Activated T-helper 1 cell treated with anti-CD3 and anti-CD28 coated beads, Interleukin-12 subunit alpha, Interleukin-12 subunit beta, Interleukin-2, Interleukin-4 antibody, amounts not matched to agents 30 ng/mL and 10 ng/mL and 1 ng/mL, durations not matched to agents 14 hours and 24 hours and 36 hours (primary cell): ENCODE measurements around the gene NBPF20. TPM values are rescaled to one million over a fixed set of nuclear protein-coding genes. Genes with fewer than 3 reads are reported as not detected.
"Not testable (repeated sequence)": the region's sequence is repeated elsewhere in the genome, so short reads cannot be mapped to it uniquely, and the experiment has no call there.

ENCODE experiments used
- DNase-seq: peaks from one replicate; pipeline ENCODE4 v3.0.0; 2021; ENCODE audit warnings: low spot score
- H3K27ac Mint-ChIP-seq: one replicate; pipeline ENCODE4 v1.8.0; 2021; ENCODE audit warnings: mild to moderate bottlenecking, mixed read lengths
- H3K27me3 Mint-ChIP-seq: one replicate; pipeline ENCODE4 v1.8.0; 2022; ENCODE audit warnings: mild to moderate bottlenecking, moderate library complexity, mixed read lengths; ENCODE audit not compliant: insufficient read depth
- H3K36me3 Mint-ChIP-seq: one replicate; pipeline ENCODE4 v1.8.0; 2021; ENCODE audit warnings: low read depth, mixed read lengths
- H3K4me1 Mint-ChIP-seq: one replicate; pipeline ENCODE4 v1.8.0; 2021; ENCODE audit warnings: low read depth, mixed read lengths
- H3K4me3 Mint-ChIP-seq: one replicate; pipeline ENCODE4 v1.8.0; 2021; ENCODE audit warnings: mild to moderate bottlenecking, moderate library complexity, mixed read lengths
- H3K9me3 Mint-ChIP-seq: one replicate; pipeline ENCODE4 v1.8.0; 2021; ENCODE audit warnings: mixed read lengths
- intact Hi-C: fragments of 100-400 bp; cut with micrococcal nuclease; formaldehyde crosslinking; loops from one replicate; pipeline ENCODE4 v1.15.1; 2024
- total RNA-seq: library from RNA; stranded (reverse); gene quantifications from 2 replicates; pipeline ENCODE4 v1.2.3, GENCODE V29; 2022

The NBPF20 gene, protein sequence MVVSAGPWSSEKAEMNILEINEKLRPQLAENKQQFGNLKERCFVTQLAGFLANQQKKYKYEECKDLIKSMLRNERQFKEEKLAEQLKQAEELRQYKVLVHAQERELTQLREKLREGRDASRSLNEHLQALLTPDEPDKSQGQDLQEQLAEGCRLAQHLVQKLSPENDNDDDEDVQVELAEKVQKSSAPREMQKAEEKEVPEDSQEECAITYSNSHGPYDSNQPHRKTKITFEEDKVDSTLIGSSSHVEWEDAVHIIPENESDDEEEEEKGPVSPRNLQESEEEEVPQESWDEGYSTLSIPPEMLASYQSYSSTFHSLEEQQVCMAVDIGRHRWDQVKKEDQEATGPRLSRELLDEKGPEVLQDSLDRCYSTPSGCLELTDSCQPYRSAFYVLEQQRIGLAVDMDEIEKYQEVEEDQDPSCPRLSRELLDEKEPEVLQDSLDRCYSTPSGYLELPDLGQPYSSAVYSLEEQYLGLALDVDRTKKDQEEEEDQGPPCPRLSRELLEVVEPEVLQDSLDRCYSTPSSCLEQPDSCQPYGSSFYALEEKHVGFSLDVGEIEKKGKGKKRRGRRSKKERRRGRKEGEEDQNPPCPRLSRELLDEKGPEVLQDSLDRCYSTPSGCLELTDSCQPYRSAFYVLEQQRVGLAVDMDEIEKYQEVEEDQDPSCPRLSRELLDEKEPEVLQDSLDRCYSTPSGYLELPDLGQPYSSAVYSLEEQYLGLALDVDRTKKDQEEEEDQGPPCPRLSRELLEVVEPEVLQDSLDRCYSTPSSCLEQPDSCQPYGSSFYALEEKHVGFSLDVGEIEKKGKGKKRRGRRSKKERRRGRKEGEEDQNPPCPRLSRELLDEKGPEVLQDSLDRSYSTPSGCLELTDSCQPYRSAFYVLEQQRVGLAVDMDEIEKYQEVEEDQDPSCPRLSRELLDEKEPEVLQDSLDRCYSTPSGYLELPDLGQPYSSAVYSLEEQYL (N-terminal part only)
- total RNA-seq: 1.2 TPM in 2 replicates

DNA sequence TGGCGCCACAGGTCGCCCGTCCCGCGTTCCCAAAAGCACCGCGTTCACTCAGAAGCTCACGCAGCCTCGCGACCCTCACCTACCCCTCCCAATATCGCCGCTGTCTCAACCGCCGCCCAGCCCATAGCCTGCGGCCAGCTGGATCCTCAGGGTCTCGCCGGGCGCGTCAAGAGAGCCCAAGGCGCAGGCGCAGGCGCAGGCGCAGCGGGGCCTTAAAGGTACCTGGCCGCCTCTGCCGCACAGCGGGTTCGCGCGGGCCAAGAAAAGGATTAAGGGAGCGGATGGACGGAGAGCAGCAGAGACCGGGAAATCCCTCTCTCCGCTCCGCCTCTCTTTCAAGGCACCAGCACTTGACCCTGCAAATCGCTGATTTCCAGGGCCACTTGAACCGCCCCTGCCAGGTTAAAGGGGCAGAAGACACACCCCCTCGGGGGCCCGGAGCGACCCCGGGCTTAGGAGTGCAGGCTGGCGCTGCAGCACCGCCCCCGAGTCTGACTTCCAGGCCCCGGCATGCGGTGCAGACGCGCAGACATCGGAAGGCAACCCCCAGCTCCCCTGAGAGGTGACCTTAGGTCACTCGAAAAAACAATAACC is at the start of gene NBPF20:
NBPF20 (minus strand) TSS at position 168 of the 594 bp plus-strand sequence. CDS start 20,331 bp downstream, outside the sequence.
- peaks cover 24% of the 10 kb centered on the region for H3K9me3 Mint-ChIP-seq
- peaks cover 9% of the 10 kb centered on the region for H3K36me3 Mint-ChIP-seq
- intact Hi-C loops: no loop called here
- peak within 1 kb of the TSS; percentile 61 for H3K27ac Mint-ChIP-seq
- H3K27me3 Mint-ChIP-seq: peaks cover 40% of the 10 kb centered on the region
- peak; percentile 73 for DNase-seq
- peaks cover 11% of the 10 kb centered on the region for H3K4me1 Mint-ChIP-seq
- peak within 1 kb of the TSS; percentile 98 for H3K4me3 Mint-ChIP-seq

- H3K36me3 Mint-ChIP-seq, H3K4me1 Mint-ChIP-seq, H3K9me3 Mint-ChIP-seq, DNase-seq, intact Hi-C loops: not testable (repeated sequence)
- peak overlapping the region; percentile 72 for H3K27ac Mint-ChIP-seq
- H3K27me3 Mint-ChIP-seq: peaks cover 15% of the 10 kb centered on the region
- H3K4me3 Mint-ChIP-seq: peak overlapping the region; percentile 71
These were observed 49.5 kb upstream of the NBPF20 start for GRCh38 chr1:145474837-145475368.

DNA sequence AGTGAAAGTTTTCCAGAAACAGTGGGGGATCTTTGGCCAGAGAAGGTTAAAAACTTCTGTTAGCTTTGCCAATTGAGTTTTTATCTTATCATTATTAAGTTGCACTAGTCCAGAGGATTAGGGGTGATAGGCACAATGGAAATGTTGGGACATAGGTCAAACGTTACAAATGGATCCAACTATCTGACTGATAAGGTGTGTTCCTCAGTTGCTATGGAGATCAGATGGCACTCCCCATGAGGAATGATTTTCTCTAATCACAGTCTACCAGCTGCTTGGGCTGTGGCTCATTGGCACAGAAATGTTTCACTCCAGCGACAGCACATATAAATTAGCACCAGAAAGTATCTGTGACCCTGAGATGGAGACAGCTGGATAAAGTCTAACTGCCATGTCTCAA is 47.3 kb upstream of the NBPF20 start:
- H3K27me3 Mint-ChIP-seq: peaks cover 17% of the 10 kb centered on the region
- H3K4me3 Mint-ChIP-seq, intact Hi-C loops, H3K36me3 Mint-ChIP-seq, DNase-seq, H3K4me1 Mint-ChIP-seq, H3K27ac Mint-ChIP-seq, H3K9me3 Mint-ChIP-seq: not testable (repeated sequence)

DNA sequence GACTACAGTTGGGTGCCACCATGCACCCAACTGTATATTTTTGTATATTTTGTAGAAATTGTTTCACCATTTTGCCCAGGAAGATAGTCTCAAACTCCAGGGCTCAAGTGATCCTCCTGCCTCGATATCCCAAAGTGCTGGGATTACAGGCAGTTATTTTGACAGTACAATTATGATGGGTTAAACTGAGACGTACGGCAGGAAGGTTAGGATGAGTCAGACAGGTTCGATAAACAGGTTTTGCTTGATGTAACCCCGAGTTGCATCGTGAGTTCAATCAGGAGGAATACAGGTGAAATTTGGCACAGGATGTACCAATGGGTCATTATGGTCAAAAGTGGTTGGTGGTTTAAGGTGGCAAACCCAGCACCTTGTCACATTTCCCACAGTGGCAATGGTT is 46.0 kb upstream of the NBPF20 start:
- H3K27me3 Mint-ChIP-seq: peaks cover 17% of the 10 kb centered on the region
- DNase-seq, H3K36me3 Mint-ChIP-seq, H3K4me3 Mint-ChIP-seq, intact Hi-C loops, H3K9me3 Mint-ChIP-seq, H3K4me1 Mint-ChIP-seq, H3K27ac Mint-ChIP-seq: not testable (repeated sequence)

GRCh38 chr1:145465405-145466144 is 40.2 kb upstream of the NBPF20 start:
- H3K27me3 Mint-ChIP-seq, H3K36me3 Mint-ChIP-seq, H3K4me1 Mint-ChIP-seq, H3K9me3 Mint-ChIP-seq, intact Hi-C loops: not testable (repeated sequence)
- peak overlapping the region; percentile 90 for H3K27ac Mint-ChIP-seq
- H3K4me3 Mint-ChIP-seq: peak overlapping the region; percentile 80
- DNase-seq: peak; percentile 77

DNA sequence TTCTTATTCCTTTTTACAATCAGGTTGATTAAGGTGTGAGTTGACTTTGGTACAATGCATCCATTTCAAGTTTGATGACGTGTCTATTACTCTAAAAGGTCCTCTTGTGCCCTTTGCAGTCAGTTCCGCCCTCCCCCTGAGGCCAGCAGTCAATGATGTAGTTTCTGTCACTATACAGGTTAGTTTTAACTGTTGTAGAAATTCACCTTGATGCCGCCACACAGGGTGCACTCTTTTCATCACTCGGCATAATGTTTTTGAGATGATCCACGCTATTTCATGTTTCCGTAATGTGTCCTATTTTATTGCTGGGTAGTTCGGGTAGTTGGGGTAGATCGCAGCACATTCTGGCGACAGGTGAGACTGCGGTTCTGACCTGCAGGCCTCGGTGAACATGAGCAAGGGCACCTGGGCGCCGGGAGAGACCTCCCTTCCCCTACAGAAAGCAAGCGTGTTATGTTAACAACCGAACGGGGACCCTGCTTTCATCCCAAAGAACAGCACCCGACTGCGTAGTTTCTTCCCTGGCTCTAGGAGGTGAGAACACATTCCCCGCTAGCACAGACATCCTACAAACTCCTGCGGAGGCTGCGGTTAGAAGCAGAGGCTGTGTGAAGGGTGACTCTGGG is 39.4 kb upstream of the NBPF20 start:
- DNase-seq, intact Hi-C loops, H3K36me3 Mint-ChIP-seq, H3K27me3 Mint-ChIP-seq, H3K4me1 Mint-ChIP-seq, H3K9me3 Mint-ChIP-seq: not testable (repeated sequence)
- peak overlapping the region; percentile 80 for H3K4me3 Mint-ChIP-seq
- peak overlapping the region; percentile 90 for H3K27ac Mint-ChIP-seq

DNA sequence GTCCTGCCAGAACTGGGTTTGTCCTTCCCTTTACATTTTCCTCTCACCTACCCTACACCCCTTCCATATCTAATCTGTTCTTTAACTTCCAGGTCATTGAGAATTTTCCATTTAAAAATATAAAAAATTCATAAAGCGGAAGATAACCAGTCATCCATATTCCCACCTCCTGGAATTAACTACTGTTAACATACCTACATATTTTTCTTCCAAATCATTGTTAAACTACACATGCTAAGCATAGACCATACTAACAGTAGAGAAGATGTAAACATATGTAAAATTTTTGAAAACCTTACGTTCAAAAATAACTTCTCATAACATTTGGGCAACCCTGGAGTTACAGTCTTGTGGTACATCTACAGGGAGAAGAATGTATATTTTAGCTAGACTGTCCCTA is 38.6 kb upstream of the NBPF20 start:
- intact Hi-C loops, H3K27ac Mint-ChIP-seq, H3K9me3 Mint-ChIP-seq, H3K36me3 Mint-ChIP-seq, H3K4me3 Mint-ChIP-seq, H3K4me1 Mint-ChIP-seq, DNase-seq, H3K27me3 Mint-ChIP-seq: not testable (repeated sequence)

DNA sequence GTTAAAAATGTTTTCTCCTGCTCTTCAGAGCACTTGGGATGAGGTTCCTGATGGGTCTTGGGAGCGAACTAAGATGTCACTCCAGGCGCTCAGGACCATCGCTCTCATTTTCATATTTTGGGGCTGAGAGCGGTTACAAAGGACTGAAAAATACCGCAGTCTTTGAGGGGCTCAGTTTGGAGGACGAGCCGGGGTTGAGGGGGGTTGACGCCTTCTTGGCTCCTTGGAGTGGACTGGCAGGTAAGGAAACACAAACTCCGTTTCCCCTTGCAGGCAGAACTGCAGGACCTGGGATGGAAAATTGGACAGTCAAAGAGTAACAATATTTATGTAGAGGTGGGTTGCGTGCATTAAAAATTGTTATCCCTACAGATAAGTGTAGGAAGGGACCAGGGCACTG is 35.3 kb upstream of the NBPF20 start:
- H3K4me1 Mint-ChIP-seq, H3K27ac Mint-ChIP-seq, H3K36me3 Mint-ChIP-seq, intact Hi-C loops, H3K4me3 Mint-ChIP-seq, H3K27me3 Mint-ChIP-seq, H3K9me3 Mint-ChIP-seq, DNase-seq: not testable (repeated sequence)

DNA sequence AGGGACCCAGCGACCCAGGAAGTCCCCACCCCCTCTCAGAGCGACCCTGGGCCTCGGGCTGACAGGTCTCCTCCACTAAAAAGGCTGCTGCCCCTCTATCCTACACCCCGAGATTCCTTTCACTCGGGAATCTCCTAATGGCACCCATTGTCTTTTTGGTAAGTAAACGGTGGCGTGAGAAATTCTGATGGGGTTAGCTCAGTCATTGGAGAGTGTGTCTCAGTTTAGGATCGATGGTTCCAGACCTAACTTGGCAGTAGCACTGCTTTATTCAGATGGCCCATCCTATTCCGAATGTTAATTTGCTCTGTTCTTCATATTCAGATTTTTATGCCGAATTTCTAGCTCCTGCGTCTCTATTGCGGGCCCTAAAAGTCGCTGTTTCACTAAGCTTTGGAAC is 34.6 kb upstream of the NBPF20 start:
- intact Hi-C loops, H3K9me3 Mint-ChIP-seq, H3K36me3 Mint-ChIP-seq, H3K4me1 Mint-ChIP-seq, H3K4me3 Mint-ChIP-seq, H3K27ac Mint-ChIP-seq, DNase-seq: not testable (repeated sequence)
- peaks cover 13% of the 10 kb centered on the region for H3K27me3 Mint-ChIP-seq

- H3K27me3 Mint-ChIP-seq: peaks cover 16% of the 10 kb centered on the region
- H3K9me3 Mint-ChIP-seq, H3K4me1 Mint-ChIP-seq, H3K36me3 Mint-ChIP-seq, DNase-seq, H3K27ac Mint-ChIP-seq, H3K4me3 Mint-ChIP-seq, intact Hi-C loops: not testable (repeated sequence)
These were observed 34.2 kb upstream of the NBPF20 start for GRCh38 chr1:145459591-145459990.

- H3K36me3 Mint-ChIP-seq, intact Hi-C loops, H3K27ac Mint-ChIP-seq, H3K4me1 Mint-ChIP-seq, DNase-seq, H3K9me3 Mint-ChIP-seq: not testable (repeated sequence)
- Mint-ChIP-seq H3K4me3 (peak overlapping the region; percentile 15), H3K27me3 (peaks cover 18% of the 10 kb centered on the region)
These were observed 33.7 kb upstream of the NBPF20 start for GRCh38 chr1:145459063-145459462.

DNA sequence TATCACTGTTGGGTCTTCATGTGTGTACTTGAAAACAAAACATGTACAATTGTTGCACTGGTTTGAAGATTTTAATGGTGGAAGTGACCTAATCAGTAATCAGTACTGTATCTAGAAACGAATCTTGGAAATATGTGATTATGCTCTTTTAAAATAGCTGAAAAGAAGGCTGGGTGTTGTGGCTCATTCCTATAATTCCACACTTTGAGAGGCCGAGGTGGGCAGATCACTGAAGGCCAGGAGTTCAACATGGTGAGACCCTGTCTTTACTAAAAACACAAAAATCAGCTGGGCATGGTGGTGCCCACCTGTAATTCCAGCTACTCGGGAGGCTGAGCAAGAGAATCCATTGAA is 29.4 kb upstream of the NBPF20 start:
- peaks cover 19% of the 10 kb centered on the region for H3K27me3 Mint-ChIP-seq
- H3K27ac Mint-ChIP-seq, H3K4me3 Mint-ChIP-seq, H3K4me1 Mint-ChIP-seq, H3K9me3 Mint-ChIP-seq, DNase-seq, H3K36me3 Mint-ChIP-seq, intact Hi-C loops: not testable (repeated sequence)
